GM12892 (cell line): ENCODE data around the gene HIVEP2.

ENCODE experiments used
- DNase-seq: peaks from one replicate; pipeline ENCODE4 v3.0.0; 2011; ENCODE audit not compliant: insufficient read length
- FAIRE-seq: peaks from 2 replicates; lab custom pipeline; 2011; peaks lifted over from hg19 to GRCh38; lab: Jason Lieb, UNC
- POLR2A ChIP-seq: IDR thresholded peaks from 2 replicates; pipeline ENCODE4 v1.6.1; 2011; ENCODE audit warnings: low read depth, low read length, control low read depth
- POLR2AphosphoS5 ChIP-seq: IDR thresholded peaks from 2 replicates; pipeline ENCODE4 v1.6.1; 2011; ENCODE audit warnings: low read depth, low read length, control low read depth
- TAF1 ChIP-seq: IDR thresholded peaks from 2 replicates; pipeline ENCODE4 v1.6.1; 2011; ENCODE audit warnings: low read depth, mild to moderate bottlenecking, control low read depth, low read length, borderline replicate concordance

HIVEP2 gene

GRCh38 chr6:142850679-142851423 is 94.1 kb downstream of the HIVEP2 start:
- no peak for TF ChIP-seq POLR2AphosphoS5
- no peak for TF ChIP-seq POLR2A
- no peak for TF ChIP-seq TAF1

GRCh38 chr6:142848976-142849375 is 96.0 kb downstream of the HIVEP2 start:
- FAIRE-seq (no peak), DNase-seq (no peak)
- no peak for TF ChIP-seq POLR2A
- TF ChIP-seq TAF1: no peak
- no peak for TF ChIP-seq POLR2AphosphoS5

More at GRCh38 chr6:142850679-142851423, 94.1 kb downstream of the HIVEP2 start:
- DNase-seq: no peak
- FAIRE-seq: peak; percentile 61

GRCh38 chr6:142848156-142848555 is 96.8 kb downstream of the HIVEP2 start:
- FAIRE-seq (no peak), DNase-seq (no peak)
- TF ChIP-seq POLR2A (no peak), POLR2AphosphoS5 (no peak), TAF1 (no peak)

- no peak for FAIRE-seq
- DNase-seq: no peak
- TF ChIP-seq TAF1 (no peak), POLR2AphosphoS5 (no peak), POLR2A (no peak; the same call in 1 of the 2 replicates)
These were observed 98.1 kb downstream of the HIVEP2 start for GRCh38 chr6:142846883-142847287.

GRCh38 chr6:142846459-142846831 is 98.5 kb downstream of the HIVEP2 start:
- no peak for FAIRE-seq
- TF ChIP-seq POLR2A (no peak; the same call in 1 of the 2 replicates), TAF1 (no peak), POLR2AphosphoS5 (no peak)
- DNase-seq: no peak

- FAIRE-seq: peak; percentile 76
- no peak for DNase-seq
- TF ChIP-seq POLR2A: peak; percentile 19; the same call in 1 of the 2 replicates
- TF ChIP-seq TAF1: no peak
- TF ChIP-seq POLR2AphosphoS5: peak; percentile 45; the same call in 1 of the 2 replicates
These were observed 99.1 kb downstream of the HIVEP2 start for GRCh38 chr6:142845624-142846458.

- peak; percentile 83 for FAIRE-seq
- no peak for DNase-seq
- no peak for TF ChIP-seq POLR2AphosphoS5
These were observed 99.8 kb downstream of the HIVEP2 start for GRCh38 chr6:142845143-142845571.

GRCh38 chr6:142844065-142844755 is 100.8 kb downstream of the HIVEP2 start:
- no peak for DNase-seq
- FAIRE-seq: peak; percentile 61

GRCh38 chr6:142843361-142843760 is 101.6 kb downstream of the HIVEP2 start:
- DNase-seq: no peak
- TF ChIP-seq TAF1 (no peak), POLR2A (no peak), POLR2AphosphoS5 (no peak)
- FAIRE-seq: no peak

More at GRCh38 chr6:142844065-142844755, 100.8 kb downstream of the HIVEP2 start:
- TF ChIP-seq POLR2AphosphoS5 (no peak), POLR2A (no peak), TAF1 (no peak)

GRCh38 chr6:142842418-142843261 is 102.3 kb downstream of the HIVEP2 start:
- DNase-seq (no peak), FAIRE-seq (peak; percentile 93)
- TF ChIP-seq POLR2AphosphoS5 (no peak; the same call in 1 of the 2 replicates), POLR2A (no peak), TAF1 (no peak)

GRCh38 chr6:142841915-142842314 is 103.1 kb downstream of the HIVEP2 start:
- peak; percentile 27 for FAIRE-seq
- no peak for DNase-seq

More at GRCh38 chr6:142841915-142842314, 103.1 kb downstream of the HIVEP2 start:
- TF ChIP-seq POLR2A (no peak), POLR2AphosphoS5 (no peak), TAF1 (no peak)
